NCI-H345 treated with DMSO at 0.1 percent for 48 hours (cell line): ENCODE data around the gene ALPK3.

ENCODE experiments used
- DNase-seq: peaks from one replicate; lab custom pipeline; 2025; ENCODE audit not compliant: unreplicated experiment; lab: John Stamatoyannopoulos, UW

ALPK3 gene

GRCh38 chr15:84798436-84798946, 18.7 kb upstream of the ALPK3 start:
- no peak for DNase-seq

DNA sequence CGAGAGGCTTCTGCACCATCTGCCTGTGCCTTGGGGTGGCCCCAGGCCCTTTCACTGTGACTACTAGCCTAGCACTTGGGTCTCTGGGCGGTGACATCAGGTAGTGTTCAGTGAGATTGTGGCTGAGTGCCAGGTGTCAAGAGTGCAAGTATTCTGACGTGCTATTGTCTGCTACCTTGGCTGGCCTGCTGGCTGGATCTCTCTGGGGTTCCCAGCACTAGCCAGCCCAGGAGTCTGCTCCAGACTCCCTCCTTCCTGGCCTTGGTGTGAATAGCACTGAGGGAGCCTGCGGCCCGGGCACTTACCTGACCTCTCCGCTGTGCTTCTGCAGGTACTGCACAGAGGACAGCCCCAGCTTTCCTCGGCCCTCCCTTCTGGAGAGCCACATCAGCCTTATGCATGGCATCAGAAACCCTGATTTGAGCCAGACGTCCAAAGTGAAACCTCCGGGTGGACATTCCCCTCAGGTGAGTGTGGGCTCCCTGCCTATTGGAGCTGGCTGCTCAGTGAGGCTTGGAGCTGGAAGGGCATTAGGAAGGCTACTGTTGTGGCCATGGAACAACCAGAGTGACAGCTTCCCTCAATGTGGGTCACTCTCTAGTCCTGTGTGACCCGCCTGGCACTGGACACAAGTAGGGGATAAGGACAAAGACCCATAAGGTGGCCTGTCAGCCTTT, 17.5 kb upstream of the ALPK3 start:
- no peak for DNase-seq

GRCh38 chr15:84800365-84800806, 16.8 kb upstream of the ALPK3 start:
- DNase-seq, result no peak

GRCh38 chr15:84804005-84804900, 12.9 kb upstream of the ALPK3 start:
- DNase-seq, result no peak

DNA sequence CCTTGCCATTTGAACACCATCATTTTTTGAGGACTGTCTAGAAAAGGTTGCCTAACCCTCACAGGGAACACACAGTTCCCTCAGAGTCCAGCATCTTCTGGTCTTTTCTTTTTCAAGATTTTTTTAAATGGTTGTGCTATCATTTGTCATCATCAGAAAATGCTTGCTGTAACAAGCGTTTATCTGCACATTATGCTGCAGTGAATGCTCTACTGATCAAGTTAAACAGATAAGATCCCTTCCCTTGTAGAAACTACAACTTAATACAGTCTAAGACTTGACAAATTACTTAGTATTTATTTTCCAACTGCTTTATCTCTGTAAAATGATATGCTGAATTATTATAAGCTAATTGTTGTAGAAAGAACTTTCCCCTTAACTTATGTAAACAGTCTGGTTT, 11.9 kb upstream of the ALPK3 start:
- DNase-seq, result no peak

DNA sequence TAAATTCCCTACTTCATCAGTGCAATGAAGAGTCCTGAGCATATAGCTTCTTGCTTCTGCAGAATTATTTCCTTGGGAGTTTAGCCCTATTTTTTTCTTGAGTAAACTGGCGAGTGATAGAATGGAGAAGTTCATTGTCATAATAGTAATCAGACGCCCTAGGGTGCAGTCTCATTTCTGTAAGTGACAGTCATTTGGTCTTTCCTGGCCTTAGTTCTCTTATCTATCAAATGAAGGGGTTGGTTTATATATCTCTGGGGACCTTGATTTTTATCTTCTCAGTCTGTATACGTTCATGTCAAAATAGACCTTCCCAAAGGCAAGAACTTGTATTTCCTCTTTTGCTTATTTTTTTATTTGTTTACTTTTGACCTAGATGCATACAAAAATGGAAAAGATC, 9.9 kb upstream of the ALPK3 start:
- no peak for DNase-seq

- DNase-seq, result no peak
Measured at GRCh38 chr15:84810073-84810840, 6.9 kb upstream of the ALPK3 start.

- no peak for DNase-seq
Measured at GRCh38 chr15:84811151-84811550, 6.0 kb upstream of the ALPK3 start.

- DNase-seq, result no peak
Measured at GRCh38 chr15:84811828-84812227, 5.3 kb upstream of the ALPK3 start.

GRCh38 chr15:84812842-84813241, 4.3 kb upstream of the ALPK3 start:
- no peak for DNase-seq

GRCh38 chr15:84813435-84813834, 3.7 kb upstream of the ALPK3 start:
- no peak for DNase-seq

- DNase-seq, result no peak
Measured at GRCh38 chr15:84813931-84814330, 3.2 kb upstream of the ALPK3 start.

DNA sequence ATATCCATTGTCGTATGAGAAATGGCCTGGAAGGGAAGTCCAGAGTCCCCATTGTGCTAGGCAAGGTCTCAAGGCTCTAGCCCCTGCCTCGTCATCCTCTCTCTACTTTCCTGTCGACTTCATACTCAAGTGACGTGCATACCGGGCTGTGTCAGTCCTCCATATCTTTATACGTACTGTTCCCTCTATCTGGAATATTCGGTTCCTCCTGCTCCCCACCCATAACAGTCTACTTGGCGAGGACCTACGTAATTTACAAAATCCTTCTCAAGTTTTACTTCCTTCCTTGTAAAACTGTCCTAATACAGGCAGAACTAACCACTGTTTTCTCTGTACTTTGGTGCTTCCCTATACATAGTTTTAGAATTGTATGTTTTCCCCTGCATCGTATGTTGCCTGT, 2.2 kb upstream of the ALPK3 start:
- DNase-seq, result no peak

GRCh38 chr15:84817466-84818081, 418 bp downstream of the ALPK3 start:
- no peak for DNase-seq

- no peak for DNase-seq
Measured at GRCh38 chr15:84818261-84819131, 1.3 kb downstream of the ALPK3 start.

- no peak for DNase-seq
Measured at GRCh38 chr15:84819291-84819768, 2.2 kb downstream of the ALPK3 start.

DNA sequence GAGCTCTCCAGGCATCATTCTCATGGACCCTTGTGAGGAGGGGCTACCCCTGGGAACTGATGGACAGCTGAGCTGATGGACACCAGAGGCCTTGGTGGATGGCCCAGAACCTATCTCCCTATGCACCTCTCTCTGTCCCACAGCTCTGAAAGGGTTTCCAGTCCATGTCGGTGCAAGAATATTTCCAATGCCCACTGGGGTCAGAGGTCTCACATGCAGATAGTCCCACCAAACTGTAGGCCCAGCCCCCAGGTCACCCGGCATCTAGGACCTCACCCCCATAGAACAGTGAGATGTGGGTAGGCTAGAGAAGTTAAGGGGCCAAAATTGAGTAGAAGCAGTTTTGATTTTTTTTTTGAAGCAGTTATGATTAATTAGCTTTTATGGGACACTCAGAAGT, 2.6 kb downstream of the ALPK3 start:
- DNase-seq, result no peak

DNA sequence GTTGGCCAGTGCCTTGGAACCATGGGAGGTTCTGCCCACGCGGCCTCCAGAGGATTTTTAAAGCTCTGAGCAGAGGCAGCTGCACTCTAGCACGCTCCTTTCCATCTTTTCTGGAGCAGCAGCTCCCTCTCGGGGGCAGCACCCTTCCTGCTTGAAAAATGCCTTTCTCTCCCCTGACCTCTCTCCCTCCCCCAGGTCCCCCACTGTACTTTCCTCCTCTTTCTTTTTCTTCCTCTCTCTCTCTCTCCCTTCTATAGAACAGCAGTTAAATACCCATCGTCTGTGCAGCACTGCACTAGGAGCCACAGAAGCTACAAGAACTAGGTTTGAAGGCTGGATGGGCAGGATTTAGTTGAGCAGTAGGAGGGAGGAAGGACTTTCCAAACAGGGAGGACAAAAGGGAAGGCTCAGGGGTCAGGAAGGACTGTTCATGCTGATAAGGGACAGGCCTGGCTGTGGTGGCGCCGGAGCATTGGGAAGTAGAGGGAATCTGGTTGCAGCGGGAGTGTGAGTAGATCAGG, 4.4 kb downstream of the ALPK3 start:
- DNase-seq, result no peak

- no peak for DNase-seq
Measured at GRCh38 chr15:84822653-84823281, 5.6 kb downstream of the ALPK3 start.
